ENCODE results near the gene MYBBP1A.

MYBBP1A gene

DNA sequence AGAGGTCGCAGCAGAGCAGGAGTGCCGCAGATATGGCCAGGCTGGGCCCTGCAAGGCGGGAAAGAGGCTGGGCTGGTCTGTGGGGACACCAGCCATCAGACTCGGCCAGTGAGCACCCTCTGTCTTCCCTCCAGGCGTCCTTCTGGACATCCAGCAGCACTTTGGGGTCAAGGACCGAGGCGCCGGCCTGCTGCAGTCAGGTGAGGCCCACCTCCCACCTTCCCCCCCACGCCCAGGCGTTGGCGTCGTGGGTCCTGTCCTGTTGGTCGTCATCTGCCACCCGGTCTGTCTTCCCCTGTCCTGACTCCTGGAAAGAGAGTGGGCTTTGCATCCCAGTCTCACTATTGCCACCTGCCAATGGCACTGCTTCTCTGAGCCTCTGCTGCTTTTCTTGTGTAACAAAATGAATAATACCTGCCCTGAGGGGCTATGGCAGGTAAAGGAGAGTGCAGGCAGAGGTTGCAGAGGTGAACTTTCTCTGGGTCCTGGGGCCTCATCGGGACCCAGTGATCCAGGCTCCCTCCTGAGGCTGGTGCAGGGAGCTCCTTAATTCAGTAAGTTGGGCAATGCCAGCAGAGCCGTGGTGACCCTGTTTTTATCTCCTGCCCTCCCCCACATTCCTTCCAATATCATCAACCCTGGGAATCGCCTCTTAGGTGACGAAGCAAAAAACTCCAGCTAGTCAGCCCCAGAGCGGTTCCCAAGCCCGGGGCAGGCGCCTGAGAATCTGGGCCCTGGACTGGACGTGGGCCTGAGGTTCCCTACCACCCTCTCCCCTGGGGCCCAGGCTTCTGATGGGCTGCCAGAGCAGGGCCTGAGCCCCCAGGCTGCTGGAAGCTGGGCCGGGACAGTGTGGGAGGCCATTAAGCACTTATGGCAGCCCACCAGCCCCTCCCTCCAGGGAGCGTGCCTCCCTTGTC, 41.8 kb downstream of the MYBBP1A start:
- no peak for DNase-seq

DNA sequence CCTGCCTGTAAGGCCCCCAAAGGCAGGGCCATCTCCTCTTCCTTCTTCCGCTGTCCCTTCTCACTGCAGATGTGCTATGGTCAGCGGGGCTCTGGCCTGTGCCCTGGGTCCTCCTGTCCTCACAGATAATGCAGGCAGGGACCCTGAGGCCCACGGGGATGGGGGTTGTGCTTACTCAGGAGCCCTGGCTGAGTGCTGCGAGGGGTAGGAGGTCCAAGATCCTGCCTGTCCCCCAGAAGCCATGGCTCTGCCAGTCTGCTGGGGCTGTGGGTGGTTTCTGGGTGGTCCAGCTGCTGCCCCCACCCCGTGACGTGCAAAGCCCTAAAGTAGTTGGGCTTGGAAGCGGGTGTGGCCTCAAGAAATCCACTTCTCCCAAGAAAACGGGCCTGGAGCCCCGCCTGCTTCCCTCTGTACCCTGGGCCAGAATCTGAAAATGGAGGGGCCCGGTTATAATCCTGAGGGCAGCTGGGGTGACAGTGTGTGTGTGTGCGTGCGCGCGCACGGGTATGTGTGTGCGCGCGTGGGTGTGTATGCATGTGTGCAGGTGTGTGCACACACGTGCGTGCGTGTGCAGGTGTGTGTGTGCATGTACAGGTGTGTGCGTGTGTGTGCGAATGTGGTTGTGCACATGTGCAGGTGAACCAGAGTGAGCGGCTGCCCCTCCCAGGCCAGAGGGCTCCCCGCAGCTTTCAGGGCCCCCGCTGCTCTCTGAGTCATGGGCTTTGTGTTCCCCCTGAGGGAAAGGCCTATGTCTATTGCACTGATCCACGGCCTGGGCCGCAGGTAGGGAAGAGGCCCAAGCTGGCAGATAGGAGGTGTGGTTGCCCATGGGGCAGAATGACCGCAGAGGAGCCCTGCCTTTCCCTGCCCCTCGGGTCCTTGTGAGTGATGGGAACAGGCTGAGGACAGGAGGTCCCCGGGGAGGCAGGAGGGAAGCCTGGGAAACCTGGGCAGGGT, 42.8 kb downstream of the MYBBP1A start:
- DNase-seq: no peak

GRCh38 chr17:4511199-4511932, 43.8 kb downstream of the MYBBP1A start:
- no peak for DNase-seq

- DNase-seq: no peak
These were observed 44.6 kb downstream of the MYBBP1A start for GRCh38 chr17:4510618-4510941.

DNA sequence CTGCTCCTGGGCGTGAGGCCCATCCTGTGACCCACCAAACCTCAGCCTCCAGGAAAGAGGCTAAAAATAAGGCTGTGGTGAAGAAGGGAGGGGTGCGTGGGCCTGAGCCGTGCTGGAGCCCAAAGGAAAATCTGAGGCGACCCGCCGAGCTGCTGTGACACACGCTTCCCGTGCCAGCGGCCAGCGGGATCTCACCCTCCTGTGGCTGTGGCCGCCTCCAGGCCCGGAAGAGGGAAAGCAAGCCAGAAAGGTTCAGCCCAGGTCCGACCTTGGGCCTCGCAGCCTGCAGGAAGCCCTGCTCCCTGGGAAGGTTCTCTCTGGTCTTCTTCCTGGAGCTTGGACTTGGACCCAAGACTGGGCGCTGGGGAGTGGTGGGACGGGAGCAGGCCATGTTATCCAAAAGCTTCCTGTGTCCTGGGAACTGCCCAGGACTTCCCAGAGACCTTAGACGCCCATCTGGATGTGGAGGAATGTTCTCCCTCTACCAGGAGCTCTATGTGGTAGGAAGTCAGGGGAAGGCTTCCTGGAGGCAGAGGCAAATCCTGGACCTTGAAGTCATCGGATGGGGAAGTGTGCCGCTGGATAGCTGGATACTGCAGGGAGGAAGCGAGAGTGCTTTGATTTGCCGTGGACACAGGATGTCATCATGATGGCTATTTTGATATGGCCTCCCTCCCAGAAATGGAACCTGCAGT, 45.1 kb downstream of the MYBBP1A start:
- no peak for DNase-seq

DNA sequence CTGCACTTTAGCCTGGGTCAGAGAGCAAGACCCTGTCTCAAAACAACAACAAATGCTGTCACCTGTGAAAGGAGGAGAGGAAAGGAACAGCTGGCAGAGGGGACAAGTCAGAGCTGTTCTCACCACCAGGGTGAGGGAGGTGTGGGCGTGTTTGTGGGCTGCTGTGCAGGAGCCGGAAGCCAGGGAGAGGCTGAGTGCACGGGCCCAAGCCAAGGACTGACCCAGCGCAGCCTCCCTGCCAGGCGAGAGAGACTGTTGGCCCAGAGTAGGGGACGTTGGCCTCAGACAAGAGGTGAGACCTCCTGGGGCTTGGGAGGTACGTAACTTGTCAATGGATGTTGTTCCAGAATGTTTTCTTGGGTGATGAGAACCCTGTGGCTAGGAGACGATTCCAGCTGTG, 45.8 kb downstream of the MYBBP1A start:
- no peak for DNase-seq

DNA sequence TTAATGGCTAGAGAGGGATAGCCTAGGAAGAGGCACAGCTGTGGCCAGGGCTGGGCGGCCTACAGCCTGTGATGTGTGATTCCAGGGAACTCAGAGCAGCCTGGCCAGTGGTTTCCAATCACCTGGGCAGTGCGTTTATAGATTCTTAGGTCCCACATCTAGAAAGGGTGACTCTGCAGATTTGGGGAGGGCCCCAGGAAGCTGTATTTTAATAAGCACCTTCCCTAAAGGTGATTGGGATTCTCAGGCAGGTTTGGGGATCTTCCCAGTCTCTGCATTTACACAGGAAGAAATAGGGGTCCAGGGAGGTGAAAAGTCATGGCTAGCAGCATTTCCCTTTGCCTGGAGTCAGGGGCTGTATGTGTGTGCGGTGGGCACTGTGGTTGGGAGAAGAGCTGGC, 47.0 kb downstream of the MYBBP1A start:
- DNase-seq: no peak

DNA sequence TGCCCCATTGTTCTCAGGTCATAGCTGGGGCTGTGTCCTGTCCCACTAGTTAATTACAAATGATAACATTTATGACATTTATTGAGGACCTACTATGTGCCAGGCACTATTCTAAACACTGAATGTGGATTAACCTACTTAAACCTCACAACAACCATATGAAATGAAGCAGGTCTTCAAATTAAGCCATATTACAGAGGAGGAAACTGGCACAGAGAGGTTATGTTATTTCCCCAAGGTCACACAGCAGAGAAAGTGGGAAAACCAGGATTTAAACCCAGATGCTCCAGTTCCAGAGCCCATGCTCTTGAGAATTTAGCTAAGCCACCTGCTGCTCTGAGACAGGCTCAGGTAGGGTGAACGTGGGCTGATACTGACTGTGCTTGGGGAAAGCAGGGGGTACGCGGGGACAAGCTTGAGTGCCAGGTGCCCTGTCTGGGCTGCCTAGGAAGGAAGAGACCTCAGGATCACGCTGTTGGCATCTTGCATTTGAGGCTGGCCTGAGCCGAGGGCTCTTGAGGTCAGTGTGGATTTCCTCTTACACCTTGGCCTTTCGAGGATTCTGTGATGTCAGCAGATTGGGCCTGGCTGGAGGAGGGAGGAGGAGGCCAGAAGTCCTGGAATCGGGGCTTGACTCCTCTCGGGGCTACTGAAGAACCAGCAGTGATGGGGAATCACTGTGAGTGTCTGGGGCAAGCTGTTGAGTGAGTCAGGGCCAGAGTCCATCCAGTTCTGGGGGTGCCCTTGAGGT, 47.6 kb downstream of the MYBBP1A start:
- no peak for DNase-seq

DNA sequence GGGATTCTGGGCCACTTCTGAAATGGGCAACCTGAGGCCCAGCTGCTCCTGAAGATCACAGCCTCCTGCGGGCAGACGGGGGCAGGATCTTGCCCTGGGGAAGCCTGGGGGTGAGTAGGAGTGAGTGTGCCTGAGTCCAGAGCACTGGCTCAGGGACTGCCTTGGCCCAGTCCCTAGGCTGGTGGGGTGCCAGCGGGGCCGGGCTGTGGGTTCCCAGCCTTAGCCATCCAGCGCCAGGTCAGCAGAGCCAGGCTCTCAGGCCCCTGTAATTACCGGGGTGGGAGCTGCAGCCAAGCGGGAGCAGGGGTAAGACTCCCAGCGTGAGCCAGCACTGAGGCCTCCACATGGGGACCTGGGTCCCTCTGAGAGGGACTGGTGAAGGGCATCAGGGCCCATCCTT, 48.3 kb downstream of the MYBBP1A start:
- DNase-seq: no peak

GRCh38 chr17:4506175-4506813, 48.9 kb downstream of the MYBBP1A start:
- no peak for DNase-seq

DNA sequence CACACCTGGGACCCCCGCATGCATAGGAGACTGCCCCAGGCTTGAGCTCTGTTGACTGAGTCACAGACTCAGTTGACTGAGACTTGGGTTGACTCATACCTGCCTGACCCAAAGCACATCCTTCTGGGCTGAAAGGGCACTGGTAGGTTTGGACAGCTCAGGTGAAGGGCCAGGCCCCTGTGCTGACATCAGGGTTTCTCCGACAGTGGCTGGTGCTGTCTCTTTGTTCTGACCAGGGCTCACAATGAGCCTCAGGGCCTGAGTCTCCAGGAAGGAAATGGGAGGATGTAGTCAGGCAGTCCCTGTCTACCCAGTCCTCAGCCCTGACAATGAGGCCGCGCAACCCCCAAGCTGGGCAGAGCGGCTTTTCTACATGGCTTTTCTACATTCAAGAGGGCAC, 50.0 kb downstream of the MYBBP1A start:
- no peak for DNase-seq

- DNase-seq: no peak
These were observed 51.0 kb downstream of the MYBBP1A start for GRCh38 chr17:4504188-4504587.

DNA sequence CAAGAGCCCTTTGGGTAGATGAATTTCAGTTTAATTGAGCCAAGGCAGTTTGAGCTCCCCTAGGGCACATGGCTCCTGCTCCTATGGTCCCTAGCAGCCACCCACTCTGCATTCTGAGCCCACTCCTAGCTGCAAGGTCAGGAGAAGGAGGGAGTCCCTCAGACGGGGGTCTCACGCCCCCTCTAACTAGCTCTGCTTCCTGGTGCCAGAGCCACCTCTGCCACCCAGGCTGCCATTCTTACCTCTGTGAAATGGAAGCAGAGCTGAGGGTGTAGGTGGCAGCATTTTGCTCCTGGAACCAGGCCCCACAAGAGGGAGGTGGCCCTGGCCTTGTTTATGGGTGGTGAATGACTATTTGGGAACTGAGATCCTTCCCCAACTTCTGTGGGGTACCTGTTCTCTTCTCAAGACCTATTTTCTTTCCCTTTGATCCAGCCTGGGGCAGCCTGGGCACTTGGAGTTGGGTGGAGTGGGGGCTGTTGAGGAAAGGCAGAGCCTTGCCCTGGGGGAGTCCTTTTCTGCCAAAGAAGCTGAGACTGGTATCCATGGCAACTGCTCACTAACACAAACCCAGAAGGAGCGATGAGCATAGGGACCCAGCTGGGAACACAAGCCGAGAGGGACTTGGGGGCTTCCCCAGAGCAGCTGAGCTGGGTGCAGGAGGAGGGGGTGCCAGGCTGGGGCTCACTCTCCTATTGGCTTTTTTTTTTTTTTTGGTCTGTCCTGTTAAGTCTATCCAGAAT, 51.7 kb downstream of the MYBBP1A start:
- no peak for DNase-seq

- no peak for DNase-seq
These were observed 52.6 kb downstream of the MYBBP1A start for GRCh38 chr17:4502466-4503154.

DNA sequence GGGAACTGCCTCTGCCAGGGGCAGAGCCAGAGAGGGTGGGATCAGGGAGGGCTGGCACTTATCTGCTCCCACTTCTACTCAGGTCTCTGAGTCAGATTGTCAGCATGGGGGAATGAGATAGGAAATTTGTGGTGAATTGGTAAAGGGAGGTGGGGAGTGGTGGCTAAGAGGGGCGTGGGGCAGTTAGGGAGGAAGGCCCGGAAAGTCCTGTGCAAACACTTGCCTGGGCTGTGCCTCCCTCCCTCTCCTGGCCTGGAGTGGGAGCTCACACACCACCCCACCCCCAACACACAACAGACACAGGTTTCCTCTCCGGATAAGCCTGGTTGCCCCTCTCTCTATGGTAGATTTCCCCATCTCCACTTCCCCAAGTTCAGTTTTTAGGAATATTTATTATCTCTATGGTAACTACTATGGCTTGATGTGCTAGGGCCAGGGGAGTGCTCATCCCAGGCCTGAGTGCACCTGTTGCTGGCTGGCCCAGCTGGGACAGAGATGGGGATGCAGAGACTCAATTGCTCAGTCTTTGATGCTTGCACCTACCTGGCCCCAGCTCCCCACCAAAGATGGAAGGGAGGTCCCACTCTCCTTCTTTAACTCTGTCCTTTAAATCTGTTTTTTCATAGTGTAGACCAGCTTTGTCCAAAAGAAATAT, 53.8 kb downstream of the MYBBP1A start:
- no peak for DNase-seq

- DNase-seq: no peak
These were observed 55.0 kb downstream of the MYBBP1A start for GRCh38 chr17:4500191-4500571.

DNA sequence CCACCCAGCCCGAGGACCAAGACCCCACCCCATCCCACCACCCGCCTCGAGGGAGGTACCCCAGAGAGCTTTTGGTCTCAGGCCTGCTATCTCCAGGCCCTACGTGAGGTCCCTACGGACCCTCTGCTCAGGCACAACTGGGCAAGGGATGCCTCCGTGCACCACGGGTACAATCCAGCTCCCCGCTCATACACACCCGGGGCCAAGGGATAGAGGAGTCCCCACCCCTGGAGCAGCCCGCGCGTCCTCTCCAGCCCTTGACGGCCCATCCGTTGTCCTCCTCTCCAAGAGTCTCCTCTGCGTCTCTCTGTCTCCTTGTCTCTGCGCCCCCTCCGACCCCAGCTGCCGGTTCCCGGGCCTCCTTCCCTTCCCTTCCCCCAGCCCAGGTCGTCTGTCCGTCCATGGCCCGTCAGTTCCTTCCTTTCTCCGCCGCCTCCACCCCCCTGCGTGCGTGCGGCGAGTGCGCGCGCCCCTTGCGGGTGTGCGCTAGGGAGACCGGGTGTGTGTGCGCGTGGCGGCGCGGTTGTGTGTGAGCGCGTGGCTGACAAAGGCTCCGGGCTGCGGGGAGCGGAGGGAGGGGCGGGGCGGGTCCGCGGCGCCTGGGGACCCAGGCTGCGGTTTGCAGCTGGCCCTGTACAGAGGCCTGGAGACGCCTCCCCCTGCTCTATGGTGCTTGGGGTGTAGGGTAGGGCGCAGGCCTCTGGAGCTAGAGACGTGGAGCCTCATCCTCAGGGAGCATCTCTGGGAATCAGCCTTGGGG, 55.6 kb downstream of the MYBBP1A start:
- peak; percentile 45 for DNase-seq
